ENCODE measurements around the gene PTAFR.

PTAFR gene

GRCh38 chr1:28172713-28173150, 3.8 kb downstream of the PTAFR start:
- H3K27me3 ChIP-seq: peaks cover 0 to 2% of the 10 kb centered on the region in 2 donors
- peaks cover 0 to 7% (median 0%) of the 10 kb centered on the region in 4 donors for H3K4me1 ChIP-seq
- no peak for TF ChIP-seq CTCF (IDR thresholded peaks at IDR 0.05)
- H3K9me3 ChIP-seq: no peaks in the 10 kb centered on the region
- intact Hi-C loops (cut with DNase I; ENCODE audit: low total_unique reads): no loop called here
- DNase-seq: peak in 1 of 2 donors; percentile 37
- H3K36me3 ChIP-seq: no peaks in the 10 kb centered on the region
- H3K27ac ChIP-seq: no peak overlapping the region
- H3K4me3 ChIP-seq: no peak overlapping the region

DNA sequence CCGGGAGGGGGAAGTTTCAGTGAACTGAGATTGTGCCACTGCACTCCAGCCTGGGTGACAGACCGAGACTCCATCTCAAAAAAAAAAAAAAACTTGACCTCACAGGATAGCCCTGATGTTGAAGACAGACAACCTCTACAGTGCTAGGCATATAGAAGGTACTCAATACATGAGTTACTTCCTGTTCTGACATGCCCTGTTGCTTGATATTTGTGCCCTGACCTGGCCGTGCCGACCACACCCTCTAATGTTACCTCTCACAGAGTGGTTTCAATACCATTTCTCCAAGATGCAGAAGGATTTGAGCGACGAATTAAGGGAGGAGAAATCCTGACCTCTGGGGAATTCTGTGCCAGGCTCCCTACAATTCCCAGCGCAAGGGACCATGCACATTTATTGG, 5.2 kb downstream of the PTAFR start:
- Histone ChIP-seq H3K4me3 (no peak overlapping the region), H3K4me1 (peaks cover 0 to 7% (median 0%) of the 10 kb centered on the region in 4 donors), H3K27me3 (peaks cover 0 to 2% of the 10 kb centered on the region in 2 donors), H3K27ac (no peak overlapping the region), H3K9me3 (no peaks in the 10 kb centered on the region), H3K36me3 (no peaks in the 10 kb centered on the region)
- intact Hi-C loops (cut with DNase I; ENCODE audit: low total_unique reads): no loop called here
- TF ChIP-seq CTCF (IDR thresholded peaks at IDR 0.05): no peak
- DNase-seq: no peak

DNA sequence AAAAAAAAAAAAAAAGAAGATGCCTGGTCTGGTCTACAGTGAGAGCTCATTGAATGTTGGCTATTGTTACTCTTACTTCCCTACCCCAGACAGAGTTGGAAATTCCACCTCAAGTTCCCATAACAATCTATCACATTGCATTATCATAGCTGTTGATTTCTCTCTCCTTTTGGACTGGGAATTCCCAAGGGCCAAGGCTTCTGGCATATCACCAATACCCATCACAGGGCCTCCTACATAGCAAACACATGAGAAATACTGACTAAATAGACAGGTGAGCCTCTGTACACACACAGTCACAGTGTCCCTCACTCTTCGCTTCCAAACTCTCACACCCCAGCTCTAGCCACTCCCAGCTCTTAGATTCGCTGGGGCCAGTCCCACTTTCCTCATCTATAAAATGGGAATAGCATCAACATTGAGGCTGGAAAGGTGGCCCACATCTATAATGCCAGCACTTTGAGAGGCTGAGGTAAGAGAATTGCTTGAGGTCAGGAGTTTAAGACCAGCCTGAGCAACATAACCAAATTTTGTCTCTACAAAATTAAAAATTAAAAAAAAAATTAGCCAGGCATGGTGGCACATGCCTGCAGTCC, 6.4 kb downstream of the PTAFR start:
- Histone ChIP-seq H3K4me1 (peaks cover 0 to 7% (median 0%) of the 10 kb centered on the region in 4 donors), H3K4me3 (no peak overlapping the region), H3K27ac (no peak overlapping the region), H3K9me3 (no peaks in the 10 kb centered on the region), H3K36me3 (no peaks in the 10 kb centered on the region), H3K27me3 (no peaks in the 10 kb centered on the region)
- intact Hi-C loops (cut with DNase I; ENCODE audit: low total_unique reads): no loop called here
- DNase-seq: no peak
- TF ChIP-seq CTCF (IDR thresholded peaks at IDR 0.05): no peak

- no peaks in the 10 kb centered on the region for H3K27me3 ChIP-seq
- no peaks in the 10 kb centered on the region for H3K36me3 ChIP-seq
- DNase-seq: no peak
- H3K4me1 ChIP-seq: no peaks in the 10 kb centered on the region
- TF ChIP-seq CTCF (IDR thresholded peaks at IDR 0.05): no peak
- no peak overlapping the region for H3K4me3 ChIP-seq
- no peaks in the 10 kb centered on the region for H3K9me3 ChIP-seq
- intact Hi-C loops (cut with DNase I; ENCODE audit: low total_unique reads): no loop called here
- no peak overlapping the region for H3K27ac ChIP-seq
Observed at GRCh38 chr1:28163496-28164161, 12.9 kb downstream of the PTAFR start.

GRCh38 chr1:28162151-28162550, 14.3 kb downstream of the PTAFR start:
- no peak for TF ChIP-seq CTCF (IDR thresholded peaks at IDR 0.05)
- no peaks in the 10 kb centered on the region for H3K9me3 ChIP-seq
- DNase-seq: no peak
- H3K4me3 ChIP-seq: no peak overlapping the region
- no peaks in the 10 kb centered on the region for H3K4me1 ChIP-seq
- no peaks in the 10 kb centered on the region for H3K36me3 ChIP-seq
- no peak overlapping the region for H3K27ac ChIP-seq
- no peaks in the 10 kb centered on the region for H3K27me3 ChIP-seq
- intact Hi-C loops (cut with DNase I; ENCODE audit: low total_unique reads): no loop called here
